Panc1 (cell line): ENCODE measurements around the gene LOXL3. TPM values are rescaled to one million over a fixed set of nuclear protein-coding genes. Genes with fewer than 3 reads are reported as not detected.

Experiments
- ATAC-seq: fragments of 200-7000 bp; cut with Tn5 transposase; 2 replicates; pipeline ENCODE4 v1.9.1; 2020; ENCODE audit warnings: mild to moderate bottlenecking, moderate library complexity
- BruUV-seq: library from RNA; stranded (reverse); fragments of 400-500 nt; replicated peaks from 2 replicates; lab custom pipeline; 2021; lab: Mats Ljungman, UMichigan
- CTCF ChIA-PET: fragments of 300-600 bp; sonication (Branson Sonifier 250); formaldehyde crosslinking; loops from one replicate; lab custom pipeline; 2022; ENCODE audit warnings: antibody characterized with exemption; lab: Charles Lee
- POLR2A ChIA-PET: fragments of 300-600 bp; sonication (Branson Sonifier 250); formaldehyde crosslinking; loops from one replicate; lab custom pipeline; 2022; ENCODE audit warnings: antibody characterized with exemption; lab: Charles Lee
- DNase-seq: peaks from one replicate; pipeline ENCODE4 v3.0.0-alpha.2; 2010; ENCODE audit warnings: low read depth, low spot score
- H3K27ac ChIP-seq: 2 replicates; pipeline ENCODE4 v1.5.1; 2011; ENCODE audit warnings: mild to moderate bottlenecking, low read length, inconsistent platforms
- H3K27me3 ChIP-seq: fragments of 200-500 bp; sonication (Bioruptor generic); 2 replicates; pipeline ENCODE4 v1.6.0; 2014; ENCODE audit warnings: low read length, inconsistent platforms; ENCODE audit not compliant: control insufficient read depth, insufficient read depth
- H3K36me3 ChIP-seq: fragments of 200-500 bp; sonication (Bioruptor generic); 2 replicates; pipeline ENCODE4 v1.5.1; 2014; ENCODE audit warnings: inconsistent platforms, mild to moderate bottlenecking, low read length, moderate library complexity; ENCODE audit not compliant: control insufficient read depth, insufficient read depth
- H3K4me1 ChIP-seq: 2 replicates; pipeline ENCODE4 v1.5.1; 2011; ENCODE audit warnings: inconsistent platforms, mild to moderate bottlenecking, low read length, moderate library complexity; ENCODE audit not compliant: control insufficient read depth, insufficient read depth
- H3K4me3 ChIP-seq, 2 experiments: 2 replicates each; pipeline ENCODE4 v1.5.1; 2011 to 2012; ENCODE audit warnings: low read depth in 2 of 2, low read length in 2 of 2, mild to moderate bottlenecking in 2 of 2, inconsistent platforms in 1 of 2, moderate library complexity in 1 of 2
- H3K9me3 ChIP-seq: fragments of 200-500 bp; sonication (Bioruptor generic); 2 replicates; pipeline ENCODE4 v1.5.1; 2014; ENCODE audit warnings: low read depth, mild to moderate bottlenecking, inconsistent platforms, low read length, moderate library complexity; ENCODE audit not compliant: control insufficient read depth, insufficient read depth
- CTCF ChIP-seq: fragments of 450-650 bp; IDR thresholded peaks from 2 replicates; pipeline ENCODE4 v1.5.1; 2017; ENCODE audit warnings: mild to moderate bottlenecking
- POLR2AphosphoS5 ChIP-seq: IDR thresholded peaks from 2 replicates; pipeline ENCODE4 v1.6.1; 2012; ENCODE audit warnings: mild to moderate bottlenecking, low read depth, low read length, moderate library complexity
- REST ChIP-seq, 2 experiments: IDR thresholded peaks; 2 replicates each; pipeline ENCODE4 v1.6.1; 2011 to 2012; ENCODE audit warnings: low read depth in 2 of 2, control low read depth in 1 of 2, low read length in 1 of 2, mild to moderate bottlenecking in 1 of 2, moderate library complexity in 1 of 2; ENCODE audit not compliant: insufficient read depth in 1 of 2
- SIN3A ChIP-seq: IDR thresholded peaks from 2 replicates; pipeline ENCODE4 v1.6.1; 2012; ENCODE audit warnings: low read depth, mild to moderate bottlenecking, low read length, moderate library complexity, borderline replicate concordance; ENCODE audit not compliant: insufficient read depth
- TCF7L2 ChIP-seq: IDR thresholded peaks from 2 replicates; pipeline ENCODE4 v1.6.1; 2011; ENCODE audit warnings: mild to moderate bottlenecking, low read depth, low read length, inconsistent platforms
- in situ Hi-C: cut with HindIII; loops from 2 replicates; pipeline ENCODE4 v1.10.0; 2016; ENCODE audit warnings: low sequenced_read_pairs, low pct_unique_long_range_greater_than_20kb
- intact Hi-C: fragments of 100-400 bp; cut with micrococcal nuclease; formaldehyde crosslinking; loops from one replicate; pipeline ENCODE4 v1.10.0; 2022; ENCODE audit not compliant: unreplicated experiment
- total RNA-seq: library from RNA; stranded (reverse); gene quantifications from one replicate; pipeline ENCODE4 v1.2.1, GENCODE V29; 2021; ENCODE audit not compliant: unreplicated experiment

Gene LOXL3
- total RNA-seq, 1 experiment from 2014 or later, result 1.0 TPM

- intact Hi-C loops, result no loop called here
- H3K36me3 ChIP-seq, result no peaks in the 10 kb centered on the region
- ChIA-PET POLR2A (no interaction called here), CTCF (no interaction called here)
- no peaks in the 10 kb centered on the region for H3K27me3 ChIP-seq
- peak overlapping the region; percentile 43 to 65 for H3K4me3 ChIP-seq
- H3K27ac ChIP-seq, result peak overlapping the region; percentile 81
- no TSS peak for BruUV-seq
- TF ChIP-seq SIN3A (no peak; the same call in 1 of the 2 replicates), REST (IDR thresholded peaks at IDR 0.05; ENCODE audit: insufficient read depth in 1 of 2, low read depth in 2 of 2, low read length in 1 of 2) (no peak), CTCF (no peak), TCF7L2 (no peak), POLR2AphosphoS5 (no peak; the same call in none of the 2 replicates)
- peak; percentile 17 for ATAC-seq
- no peak for DNase-seq
- peaks cover 34% of the 10 kb centered on the region for H3K4me1 ChIP-seq
- in situ Hi-C loops, result no loop called here
- H3K9me3 ChIP-seq, result no peaks in the 10 kb centered on the region
Measured at GRCh38 chr2:74498500-74499266, 55.1 kb downstream of the LOXL3 start.

GRCh38 chr2:74497777-74498499, 55.8 kb downstream of the LOXL3 start:
- Histone ChIP-seq H3K4me1 (peaks cover 34% of the 10 kb centered on the region), H3K27me3 (no peaks in the 10 kb centered on the region), H3K36me3 (no peaks in the 10 kb centered on the region), H3K27ac (no peak overlapping the region), H3K9me3 (no peaks in the 10 kb centered on the region), H3K4me3 (no peak overlapping the region)
- ChIA-PET POLR2A (no interaction called here), CTCF (no interaction called here)
- TF ChIP-seq TCF7L2 (no peak), REST (IDR thresholded peaks at IDR 0.05; ENCODE audit: insufficient read depth in 1 of 2, low read depth in 2 of 2, low read length in 1 of 2) (no peak), POLR2AphosphoS5 (no peak), CTCF (no peak), SIN3A (no peak)
- intact Hi-C loops (no loop called here), in situ Hi-C loops (no loop called here)
- no peak for DNase-seq
- ATAC-seq, result no peak
- BruUV-seq, result no TSS peak
